Natural killer cell (primary cell): Measurements from ENCODE around the gene CYB561. TPM values are rescaled to one million over a fixed set of nuclear protein-coding genes. Genes with fewer than 3 reads are reported as not detected.

Source experiments
- ATAC-seq, 3 donors: fragments of 150-1000 bp in 2 of 3; fragments of 200-7000 bp in 1 of 3; cut with Tn5 transposase; 1 replicate in 1 of 3; 2 replicates in 2 of 3; pipeline ENCODE4 v1.10.0; 2021; ENCODE audit warnings: mild to moderate bottlenecking in 2 of 3, moderate library complexity in 2 of 3
- DNase-seq, 2 donors: peaks; one replicate each; pipeline versions ENCODE4 v3.0.0 to v3.0.0-alpha.2; 2013 to 2021; ENCODE audit warnings: mixed read lengths in 1 of 2
- H3K27ac ChIP-seq: one replicate; pipeline ENCODE4 v1.5.1; 2013; ENCODE audit warnings: mild to moderate bottlenecking, low read length
- H3K27me3 ChIP-seq: one replicate; pipeline ENCODE4 v1.6.1; 2013; ENCODE audit warnings: low read length; ENCODE audit not compliant: control insufficient read depth, insufficient read depth
- H3K36me3 ChIP-seq: one replicate; pipeline ENCODE4 v1.6.1; 2013; ENCODE audit warnings: low read length; ENCODE audit not compliant: control insufficient read depth, insufficient read depth
- H3K4me1 ChIP-seq: one replicate; pipeline ENCODE4 v1.6.1; 2013; ENCODE audit warnings: low read length; ENCODE audit not compliant: control insufficient read depth, insufficient read depth
- H3K4me3 ChIP-seq: one replicate; pipeline ENCODE4 v1.5.1; 2013; ENCODE audit warnings: low read length
- H3K9me3 ChIP-seq: one replicate; pipeline ENCODE4 v1.6.1; 2013; ENCODE audit warnings: low read length; ENCODE audit not compliant: control insufficient read depth, insufficient read depth
- H3K27ac Mint-ChIP-seq, 2 donors: one replicate each; pipeline ENCODE4 v1.8.0; 2022; ENCODE audit warnings: mild to moderate bottlenecking in 2 of 2, mixed read lengths in 2 of 2, moderate library complexity in 1 of 2
- H3K27me3 Mint-ChIP-seq, 2 donors: one replicate each; pipeline ENCODE4 v1.8.0; 2022; ENCODE audit warnings: low read depth in 2 of 2, mixed read lengths in 2 of 2
- H3K36me3 Mint-ChIP-seq: one replicate; pipeline ENCODE4 v1.8.0; 2022; ENCODE audit warnings: mixed read lengths
- H3K4me1 Mint-ChIP-seq, 2 donors: one replicate each; pipeline ENCODE4 v1.8.0; 2022; ENCODE audit warnings: mixed read lengths in 2 of 2
- H3K4me3 Mint-ChIP-seq: one replicate; pipeline ENCODE4 v1.8.0; 2022; ENCODE audit warnings: mild to moderate bottlenecking, moderate library complexity, mixed read lengths
- H3K9me3 Mint-ChIP-seq, 2 donors: one replicate each; pipeline ENCODE4 v1.8.0; 2022; ENCODE audit warnings: mixed read lengths in 2 of 2
- WGBS: methylation state at CpG from one replicate; pipeline ENCODE4 v1.1.7; 2013; ENCODE audit warnings: missing lambda C conversion rate; ENCODE audit not compliant: insufficient coverage; 5-methylcytosine and 5-hydroxymethylcytosine counted together
- intact Hi-C: fragments of 100-400 bp; cut with micrococcal nuclease; formaldehyde crosslinking; loops from one replicate; pipeline ENCODE4 v1.14.2; 2022
- total RNA-seq, 4 donors: library from RNA; stranded (reverse); fragments of 120-200 nt in 1 of 4; gene quantifications; one replicate each; pipeline versions ENCODE4 v1.2.3 to v1.2.4, GENCODE V29; 2013 to 2022
- TF ChIP-seq, protein P1 (sequence below): fragments of 200-600 bp; IDR thresholded peaks from one replicate; pipeline ENCODE4 v1.8.0; 2022; ENCODE audit warnings: antibody characterized with exemption

The CYB561 gene
- total RNA-seq, 3 donors from 2014 or later (not counting 1 experiment from before 2014, with no cell fraction given): 16.3 to 19.3 (median 19.2) TPM

DNA sequence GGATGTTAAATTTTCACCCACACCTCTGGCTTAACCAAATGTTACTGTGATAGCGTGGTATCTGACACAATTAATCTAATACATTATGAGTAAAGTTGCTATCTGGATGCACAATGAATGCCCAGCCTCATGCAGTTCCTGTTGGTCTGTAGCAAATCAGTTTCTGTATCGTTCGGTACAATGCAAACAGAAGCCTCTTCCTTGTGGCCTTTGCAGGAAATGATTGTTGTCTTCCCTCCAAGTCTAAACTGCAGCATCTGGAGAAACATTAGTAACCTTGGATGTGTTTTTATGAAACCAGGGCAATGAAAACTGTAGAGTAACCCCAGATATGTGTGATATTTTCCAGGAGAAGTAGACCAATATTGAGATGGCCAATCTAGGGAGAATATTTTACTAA lies 46.8 kb downstream of the CYB561 start:
- no peak overlapping the region for H3K27ac Mint-ChIP-seq
- Histone ChIP-seq H3K27ac (no peak overlapping the region), H3K27me3 (no peaks in the 10 kb centered on the region), H3K4me3 (no peak overlapping the region), H3K36me3 (peaks cover 10% of the 10 kb centered on the region), H3K4me1 (no peaks in the 10 kb centered on the region), H3K9me3 (no peaks in the 10 kb centered on the region)
- intact Hi-C loops: no loop called here
- H3K27me3 Mint-ChIP-seq: no peaks in the 10 kb centered on the region
- 21% methylated on average over 2 of the region's 3 CpGs for WGBS
- peaks cover 0 to 7% of the 10 kb centered on the region in 2 donors for H3K4me1 Mint-ChIP-seq
- TF ChIP-seq, protein P1, sequence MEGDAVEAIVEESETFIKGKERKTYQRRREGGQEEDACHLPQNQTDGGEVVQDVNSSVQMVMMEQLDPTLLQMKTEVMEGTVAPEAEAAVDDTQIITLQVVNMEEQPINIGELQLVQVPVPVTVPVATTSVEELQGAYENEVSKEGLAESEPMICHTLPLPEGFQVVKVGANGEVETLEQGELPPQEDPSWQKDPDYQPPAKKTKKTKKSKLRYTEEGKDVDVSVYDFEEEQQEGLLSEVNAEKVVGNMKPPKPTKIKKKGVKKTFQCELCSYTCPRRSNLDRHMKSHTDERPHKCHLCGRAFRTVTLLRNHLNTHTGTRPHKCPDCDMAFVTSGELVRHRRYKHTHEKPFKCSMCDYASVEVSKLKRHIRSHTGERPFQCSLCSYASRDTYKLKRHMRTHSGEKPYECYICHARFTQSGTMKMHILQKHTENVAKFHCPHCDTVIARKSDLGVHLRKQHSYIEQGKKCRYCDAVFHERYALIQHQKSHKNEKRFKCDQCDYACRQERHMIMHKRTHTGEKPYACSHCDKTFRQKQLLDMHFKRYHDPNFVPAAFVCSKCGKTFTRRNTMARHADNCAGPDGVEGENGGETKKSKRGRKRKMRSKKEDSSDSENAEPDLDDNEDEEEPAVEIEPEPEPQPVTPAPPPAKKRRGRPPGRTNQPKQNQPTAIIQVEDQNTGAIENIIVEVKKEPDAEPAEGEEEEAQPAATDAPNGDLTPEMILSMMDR: no peak
- peaks cover 11% of the 10 kb centered on the region for H3K36me3 Mint-ChIP-seq
- H3K4me3 Mint-ChIP-seq: no peak overlapping the region
- no peaks in the 10 kb centered on the region for H3K9me3 Mint-ChIP-seq
- ATAC-seq (no peak), DNase-seq (no peak)

GRCh38 chr17:63398680-63399079 lies 47.4 kb downstream of the CYB561 start:
- H3K9me3 ChIP-seq: no peaks in the 10 kb centered on the region
- H3K27me3 Mint-ChIP-seq: no peaks in the 10 kb centered on the region
- H3K27ac ChIP-seq: no peak overlapping the region
- peaks cover 14% of the 10 kb centered on the region for H3K36me3 Mint-ChIP-seq
- H3K4me3 Mint-ChIP-seq: no peak overlapping the region
- H3K27me3 ChIP-seq: no peaks in the 10 kb centered on the region
- H3K4me1 ChIP-seq: no peaks in the 10 kb centered on the region
- WGBS: 70% methylated on average over 3 of the region's 4 CpGs
- peaks cover 10% of the 10 kb centered on the region for H3K36me3 ChIP-seq
- no peak overlapping the region for H3K4me3 ChIP-seq
- ATAC-seq (no peak), DNase-seq (no peak)
- TF ChIP-seq, protein P1: no peak
- no peak overlapping the region for H3K27ac Mint-ChIP-seq
- intact Hi-C loops: no loop called here
- H3K4me1 Mint-ChIP-seq: peaks cover 0 to 7% of the 10 kb centered on the region in 2 donors
- H3K9me3 Mint-ChIP-seq: no peaks in the 10 kb centered on the region

DNA sequence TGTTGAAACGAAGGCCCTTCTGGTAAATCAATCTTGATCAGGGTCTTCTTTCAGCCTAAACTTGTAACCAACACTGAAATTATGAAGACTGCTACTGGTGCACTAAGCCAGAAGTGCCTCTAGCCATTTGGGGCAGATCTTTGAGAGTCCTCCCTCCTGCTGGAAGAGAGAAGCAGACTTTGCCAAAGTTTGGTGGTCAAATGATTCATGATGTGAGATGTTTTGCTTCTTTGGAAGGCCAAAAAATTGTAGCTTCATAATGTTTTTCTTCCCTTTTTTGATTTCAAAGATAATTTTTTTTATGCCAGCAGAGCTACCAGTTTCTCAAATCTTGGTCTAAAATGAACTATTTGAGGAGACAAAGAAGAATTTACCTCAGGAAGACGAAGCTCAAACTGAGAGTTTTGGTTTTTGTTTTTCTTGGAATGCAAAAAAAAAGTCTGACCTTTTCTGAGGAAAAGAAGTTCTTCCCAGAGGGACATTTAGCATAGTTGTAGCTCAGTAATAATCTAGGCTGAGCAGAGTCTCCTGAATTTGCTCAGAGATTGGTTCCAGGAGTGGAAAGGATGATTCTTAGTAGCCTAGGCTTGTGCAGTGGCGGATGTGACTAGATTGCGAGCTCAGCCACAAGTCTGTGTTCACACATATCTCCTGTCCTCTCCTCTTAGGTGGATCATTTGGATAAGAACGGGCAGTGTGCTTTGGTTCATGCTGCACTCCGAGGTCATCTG lies 50.9 kb downstream of the CYB561 start:
- WGBS: 76% methylated on average over 6 of the region's 6 CpGs
- Histone ChIP-seq H3K36me3 (peaks cover 6% of the 10 kb centered on the region), H3K27ac (no peak overlapping the region), H3K9me3 (no peaks in the 10 kb centered on the region), H3K4me1 (no peaks in the 10 kb centered on the region), H3K4me3 (no peak overlapping the region), H3K27me3 (no peaks in the 10 kb centered on the region)
- DNase-seq (no peak), ATAC-seq (no peak)
- H3K4me3 Mint-ChIP-seq: no peak overlapping the region
- H3K27ac Mint-ChIP-seq: no peak overlapping the region
- H3K27me3 Mint-ChIP-seq: no peaks in the 10 kb centered on the region
- H3K36me3 Mint-ChIP-seq: peaks cover 22% of the 10 kb centered on the region
- TF ChIP-seq, protein P1: no peak
- intact Hi-C loops: no loop called here
- no peaks in the 10 kb centered on the region for H3K9me3 Mint-ChIP-seq
- peaks cover 0 to 7% of the 10 kb centered on the region in 2 donors for H3K4me1 Mint-ChIP-seq

GRCh38 chr17:63390090-63390489 lies 56.0 kb downstream of the CYB561 start:
- Mint-ChIP-seq H3K4me1 (no peaks in the 10 kb centered on the region), H3K36me3 (peaks cover 22% of the 10 kb centered on the region), H3K27ac (no peak overlapping the region), H3K27me3 (no peaks in the 10 kb centered on the region), H3K4me3 (no peak overlapping the region), H3K9me3 (no peaks in the 10 kb centered on the region)
- ATAC-seq: no peak
- Histone ChIP-seq H3K4me1 (no peaks in the 10 kb centered on the region), H3K27ac (no peak overlapping the region), H3K9me3 (no peaks in the 10 kb centered on the region), H3K36me3 (peaks cover 12% of the 10 kb centered on the region), H3K27me3 (no peaks in the 10 kb centered on the region), H3K4me3 (no peak overlapping the region)
- intact Hi-C loops: no loop called here
- no peak for DNase-seq
- TF ChIP-seq, protein P1: no peak
- WGBS: 88% methylated on average over 5 of the region's 5 CpGs
